Prostate gland (tissue), 2 donors: ENCODE data around the gene ALB.

Experiments
- POLR2A ChIP-seq: fragments of 450-650 bp; IDR thresholded peaks from one replicate; pipeline ENCODE4 v1.6.1; 2016; ENCODE audit warnings: antibody characterized with exemption, mild to moderate bottlenecking
- TF ChIP-seq, protein P1 (sequence below), 4 experiments: fragments of 200-600 bp in 2 of 4; fragments of 450-650 bp in 2 of 4; sonication (generic) in 2 of 4; IDR thresholded peaks; 1 replicate in 3 of 4; 2 replicates in 1 of 4; pipeline ENCODE4 v1.5.1; 2016 to 2019; ENCODE audit warnings: antibody characterized with exemption in 4 of 4, mild to moderate bottlenecking in 2 of 4, moderate library complexity in 2 of 4

DNA sequence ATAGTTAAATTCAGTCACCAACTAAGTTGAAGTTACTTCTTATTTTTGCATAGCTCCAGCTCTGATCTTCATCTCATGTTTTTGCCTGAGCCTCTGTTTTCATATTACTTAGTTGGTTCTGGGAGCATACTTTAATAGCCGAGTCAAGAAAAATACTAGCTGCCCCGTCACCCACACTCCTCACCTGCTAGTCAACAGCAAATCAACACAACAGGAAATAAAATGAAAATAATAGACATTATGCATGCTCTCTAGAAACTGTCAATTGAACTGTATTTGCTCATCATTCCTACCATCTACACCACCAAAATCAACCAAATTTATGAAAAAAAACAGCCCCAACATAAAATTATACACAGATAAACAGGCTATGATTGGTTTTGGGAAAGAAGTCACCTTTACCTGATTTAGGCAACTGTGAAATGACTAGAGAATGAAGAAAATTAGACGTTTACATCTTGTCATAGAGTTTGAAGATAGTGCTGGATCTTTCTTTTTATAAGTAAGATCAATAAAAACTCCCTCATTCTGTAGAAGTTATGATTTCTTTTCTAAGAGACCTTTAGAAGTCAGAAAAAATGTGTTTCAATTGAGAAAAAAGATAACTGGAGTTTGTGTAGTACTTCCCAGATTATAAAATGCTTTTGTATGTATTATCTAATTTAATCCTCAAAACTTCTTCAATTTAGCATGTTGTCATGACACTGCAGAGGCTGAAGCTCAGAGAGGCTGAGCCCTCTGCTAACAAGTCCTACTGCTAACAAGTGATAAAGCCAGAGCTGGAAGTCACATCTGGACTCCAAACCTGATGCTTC, 7.0 kb downstream of the ALB start:
- TF ChIP-seq, protein P1, sequence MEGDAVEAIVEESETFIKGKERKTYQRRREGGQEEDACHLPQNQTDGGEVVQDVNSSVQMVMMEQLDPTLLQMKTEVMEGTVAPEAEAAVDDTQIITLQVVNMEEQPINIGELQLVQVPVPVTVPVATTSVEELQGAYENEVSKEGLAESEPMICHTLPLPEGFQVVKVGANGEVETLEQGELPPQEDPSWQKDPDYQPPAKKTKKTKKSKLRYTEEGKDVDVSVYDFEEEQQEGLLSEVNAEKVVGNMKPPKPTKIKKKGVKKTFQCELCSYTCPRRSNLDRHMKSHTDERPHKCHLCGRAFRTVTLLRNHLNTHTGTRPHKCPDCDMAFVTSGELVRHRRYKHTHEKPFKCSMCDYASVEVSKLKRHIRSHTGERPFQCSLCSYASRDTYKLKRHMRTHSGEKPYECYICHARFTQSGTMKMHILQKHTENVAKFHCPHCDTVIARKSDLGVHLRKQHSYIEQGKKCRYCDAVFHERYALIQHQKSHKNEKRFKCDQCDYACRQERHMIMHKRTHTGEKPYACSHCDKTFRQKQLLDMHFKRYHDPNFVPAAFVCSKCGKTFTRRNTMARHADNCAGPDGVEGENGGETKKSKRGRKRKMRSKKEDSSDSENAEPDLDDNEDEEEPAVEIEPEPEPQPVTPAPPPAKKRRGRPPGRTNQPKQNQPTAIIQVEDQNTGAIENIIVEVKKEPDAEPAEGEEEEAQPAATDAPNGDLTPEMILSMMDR (IDR thresholded peaks at IDR 0.05) = no peak
- no peak for TF ChIP-seq POLR2A
